NCI-H524 treated with DMSO at 0.1 percent for 48 hours (cell line): ENCODE data around the gene CCK.

Experiments
- DNase-seq: peaks from one replicate; lab custom pipeline; 2025; lab: John Stamatoyannopoulos, UW

The CCK gene

GRCh38 chr3:42267878-42268277 is 1.9 kb upstream of the CCK start:
- DNase-seq = no peak

- DNase-seq = no peak
Measured at GRCh38 chr3:42265059-42265991, 660 bp downstream of the CCK start.

- DNase-seq = no peak
Measured at GRCh38 chr3:42264399-42265058, 1.5 kb downstream of the CCK start.

GRCh38 chr3:42263354-42264346 is 2.3 kb downstream of the CCK start:
- no peak for DNase-seq

GRCh38 chr3:42262525-42262924 is 3.5 kb downstream of the CCK start:
- no peak for DNase-seq

- DNase-seq = no peak
Measured at GRCh38 chr3:42257007-42257406, 9.0 kb downstream of the CCK start.

GRCh38 chr3:42256135-42256819 is 9.7 kb downstream of the CCK start:
- DNase-seq = no peak

- no peak for DNase-seq
Measured at GRCh38 chr3:42254566-42254965, 11.4 kb downstream of the CCK start.

GRCh38 chr3:42250761-42251160 is 15.2 kb downstream of the CCK start:
- no peak for DNase-seq

- peak; percentile 30 for DNase-seq
Measured at GRCh38 chr3:42247576-42248027, 18.4 kb downstream of the CCK start.

- DNase-seq = no peak
Measured at GRCh38 chr3:42246091-42246490, 19.9 kb downstream of the CCK start.

- DNase-seq = no peak
Measured at GRCh38 chr3:42236611-42237010, 29.4 kb downstream of the CCK start.

GRCh38 chr3:42235532-42235931 is 30.5 kb downstream of the CCK start:
- no peak for DNase-seq

GRCh38 chr3:42230860-42231259 is 35.1 kb downstream of the CCK start:
- no peak for DNase-seq

- DNase-seq = no peak
Measured at GRCh38 chr3:42229942-42230688, 35.9 kb downstream of the CCK start.

GRCh38 chr3:42229266-42229941 is 36.6 kb downstream of the CCK start:
- DNase-seq = no peak

- no peak for DNase-seq
Measured at GRCh38 chr3:42228796-42229195, 37.2 kb downstream of the CCK start.

GRCh38 chr3:42226470-42227425 is 39.2 kb downstream of the CCK start:
- DNase-seq = peak; percentile 38
